ENCODE results near the gene KCTD11. TPM values are rescaled to one million over a fixed set of nuclear protein-coding genes. Genes with fewer than 3 reads are reported as not detected.

The KCTD11 gene
- total and polyA plus RNA-seq, 2 of the 13 experiments (the other 11 are each of a cell fraction or from before 2014, with no cell fraction given), result 1.6 to 2.6 TPM

DNA sequence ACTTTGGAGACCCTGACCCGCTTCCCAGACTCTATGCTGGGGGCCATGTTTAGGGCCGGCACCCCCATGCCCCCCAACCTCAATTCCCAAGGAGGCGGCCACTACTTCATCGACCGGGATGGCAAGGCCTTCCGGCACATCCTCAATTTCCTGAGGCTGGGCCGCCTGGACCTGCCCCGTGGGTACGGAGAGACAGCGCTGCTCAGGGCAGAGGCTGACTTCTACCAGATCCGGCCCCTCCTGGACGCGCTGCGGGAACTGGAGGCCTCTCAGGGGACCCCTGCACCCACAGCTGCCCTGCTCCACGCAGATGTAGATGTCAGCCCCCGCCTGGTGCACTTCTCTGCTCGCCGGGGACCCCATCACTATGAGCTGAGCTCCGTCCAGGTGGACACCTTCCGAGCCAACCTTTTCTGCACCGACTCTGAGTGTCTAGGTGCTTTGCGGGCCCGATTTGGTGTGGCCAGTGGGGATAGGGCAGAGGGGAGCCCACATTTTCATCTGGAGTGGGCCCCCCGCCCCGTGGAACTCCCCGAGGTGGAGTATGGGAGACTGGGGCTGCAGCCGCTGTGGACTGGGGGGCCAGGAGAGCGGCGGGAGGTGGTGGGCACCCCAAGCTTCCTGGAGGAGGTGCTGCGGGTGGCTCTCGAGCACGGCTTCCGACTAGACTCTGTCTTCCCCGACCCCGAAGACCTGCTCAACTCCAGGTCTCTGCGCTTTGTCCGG lies 1.1 kb downstream of the KCTD11 start (continued):
- TF ChIP-seq, protein P1, sequence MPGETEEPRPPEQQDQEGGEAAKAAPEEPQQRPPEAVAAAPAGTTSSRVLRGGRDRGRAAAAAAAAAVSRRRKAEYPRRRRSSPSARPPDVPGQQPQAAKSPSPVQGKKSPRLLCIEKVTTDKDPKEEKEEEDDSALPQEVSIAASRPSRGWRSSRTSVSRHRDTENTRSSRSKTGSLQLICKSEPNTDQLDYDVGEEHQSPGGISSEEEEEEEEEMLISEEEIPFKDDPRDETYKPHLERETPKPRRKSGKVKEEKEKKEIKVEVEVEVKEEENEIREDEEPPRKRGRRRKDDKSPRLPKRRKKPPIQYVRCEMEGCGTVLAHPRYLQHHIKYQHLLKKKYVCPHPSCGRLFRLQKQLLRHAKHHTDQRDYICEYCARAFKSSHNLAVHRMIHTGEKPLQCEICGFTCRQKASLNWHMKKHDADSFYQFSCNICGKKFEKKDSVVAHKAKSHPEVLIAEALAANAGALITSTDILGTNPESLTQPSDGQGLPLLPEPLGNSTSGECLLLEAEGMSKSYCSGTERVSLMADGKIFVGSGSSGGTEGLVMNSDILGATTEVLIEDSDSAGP (CRISPR knock-in tag; IDR thresholded peaks at IDR 0.05; ENCODE audit: borderline replicate concordance), result no peak
- no peak for TF ChIP-seq CENPX (CRISPR knock-in tag; IDR thresholded peaks at IDR 0.05)
- TF ChIP-seq, protein P2, sequence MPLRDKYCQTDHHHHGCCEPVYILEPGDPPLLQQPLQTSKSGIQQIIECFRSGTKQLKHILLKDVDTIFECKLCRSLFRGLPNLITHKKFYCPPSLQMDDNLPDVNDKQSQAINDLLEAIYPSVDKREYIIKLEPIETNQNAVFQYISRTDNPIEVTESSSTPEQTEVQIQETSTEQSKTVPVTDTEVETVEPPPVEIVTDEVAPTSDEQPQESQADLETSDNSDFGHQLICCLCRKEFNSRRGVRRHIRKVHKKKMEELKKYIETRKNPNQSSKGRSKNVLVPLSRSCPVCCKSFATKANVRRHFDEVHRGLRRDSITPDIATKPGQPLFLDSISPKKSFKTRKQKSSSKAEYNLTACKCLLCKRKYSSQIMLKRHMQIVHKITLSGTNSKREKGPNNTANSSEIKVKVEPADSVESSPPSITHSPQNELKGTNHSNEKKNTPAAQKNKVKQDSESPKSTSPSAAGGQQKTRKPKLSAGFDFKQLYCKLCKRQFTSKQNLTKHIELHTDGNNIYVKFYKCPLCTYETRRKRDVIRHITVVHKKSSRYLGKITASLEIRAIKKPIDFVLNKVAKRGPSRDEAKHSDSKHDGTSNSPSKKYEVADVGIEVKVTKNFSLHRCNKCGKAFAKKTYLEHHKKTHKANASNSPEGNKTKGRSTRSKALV (CRISPR knock-in tag; IDR thresholded peaks at IDR 0.05), result no peak
- no peak for TF ChIP-seq GTF3A (CRISPR knock-in tag; conservative IDR thresholded peaks at IDR 0.05)

DNA sequence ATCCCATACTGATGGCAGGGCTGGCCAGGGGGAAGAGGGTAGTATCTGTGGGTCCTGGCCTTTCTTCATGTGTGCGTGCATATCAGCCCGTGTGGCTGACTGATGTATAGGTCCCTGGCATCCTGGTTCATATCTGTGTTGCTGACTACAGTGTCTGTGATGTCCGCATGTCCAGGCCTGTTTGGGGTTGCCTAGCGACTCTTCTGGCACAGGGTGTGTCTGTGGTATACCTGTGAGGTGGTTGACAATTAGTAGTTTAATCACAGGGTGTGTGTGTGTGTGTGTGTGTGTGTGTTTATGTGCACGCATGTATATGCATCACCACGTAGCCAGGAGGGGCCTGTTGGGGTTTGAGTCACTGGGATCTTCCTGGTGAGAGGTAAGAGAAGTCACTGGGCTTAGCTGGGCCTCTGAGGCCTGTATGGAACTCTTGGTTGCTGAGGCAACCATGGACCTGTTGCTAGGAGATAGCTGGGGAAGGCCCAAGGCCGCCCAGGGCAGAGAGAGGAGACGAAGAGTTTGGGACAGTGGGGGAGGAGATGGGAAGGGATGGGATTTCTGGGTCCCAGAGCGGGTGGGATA lies 2.4 kb downstream of the KCTD11 start:
- FAIRE-seq (no peak), DNase-seq (ENCODE audit: low spot score) (no peak), ATAC-seq (no peak)
- H4K20me1 ChIP-seq (ENCODE audit: insufficient read depth, low read length), result peaks cover 7% of the 10 kb centered on the region; the same call in 1 of the 2 replicates
- 36% methylated on average over 8 of the region's 9 CpGs for WGBS (ENCODE audit: low lambda C conversion rate)
- intact Hi-C loops (cut with micrococcal nuclease; ENCODE audit: unreplicated experiment) (loop anchor here (5.0 to 10.0 kb wide), 2 partner anchors 210 to 307 kb away; partner anchors contain the start of gene SENP3), in situ Hi-C loops (cut with HindIII; ENCODE audit: extremely low pct_ligation_motif_present, low pct_unique_long_range_greater_than_20kb) (no loop called here)
- no TSS peak for BruUV-seq (replicated peaks)
- no peak overlapping the region for H3K9ac ChIP-seq (ENCODE audit: insufficient read depth, low read depth, low read length)
- peaks cover 0 to 10% of the 10 kb centered on the region in 2 experiments; a peak in 1 of 5 replicates for H3K27me3 ChIP-seq (ENCODE audit: control insufficient read depth in 1 of 2, insufficient read depth in 2 of 2, low read length in 2 of 2)
- H3K9me3 ChIP-seq (ENCODE audit: low read length), result no peaks in the 10 kb centered on the region
- peaks cover 33% of the 10 kb centered on the region for H3K4me1 ChIP-seq (ENCODE audit: insufficient read depth, low read length)
- no peak overlapping the region for H3K4me2 ChIP-seq (ENCODE audit: low read depth, low read length)
- H2AFZ ChIP-seq (ENCODE audit: low read length), result no peak overlapping the region
- H3K79me2 ChIP-seq (ENCODE audit: insufficient read depth, low read length), result no peaks in the 10 kb centered on the region
- no peak overlapping the region for H3K27ac ChIP-seq (ENCODE audit: extremely low read length, insufficient read depth, low read length)
- no peaks in the 10 kb centered on the region for H3K36me3 ChIP-seq (replicated peaks in 1 of 2; ENCODE audit: control insufficient read depth in 1 of 2, insufficient read depth in 2 of 2, low read length in 2 of 2)
- TF ChIP-seq RFX3 (CRISPR knock-in tag; IDR thresholded peaks at IDR 0.05) (peak; percentile 67), RBM22 (optimal IDR thresholded peaks at IDR 0.05; ENCODE audit: low read length) (peak; percentile 58), RFX1 (IDR thresholded peaks at IDR 0.05) (peak; percentile 64; the same call in 1 of the 2 replicates), SMAD9 (CRISPR knock-in tag; IDR thresholded peaks at IDR 0.05) (no peak)
- no peak overlapping the region for H3K4me3 ChIP-seq (replicated peaks in 1 of 3; ENCODE audit: insufficient read depth in 1 of 3, low read depth in 2 of 3, low read length in 3 of 3)
- POLR2A ChIA-PET, result interaction anchor here (2.0 to 7.0 kb wide), 3 partner anchors 25 to 131 kb away, joined by 4 to 44 read pairs (median 9); partner anchors contain the start of genes NEURL4, POLR2A and TMEM256
- CTCF ChIA-PET (ENCODE audit: low intra/inter-chr PET ratio, low total read pairs), result no interaction called here
